Astrocyte (in vitro differentiated cells and primary cell): ENCODE measurements around the gene FAM185A.

Source experiments
- CTCF ChIP-seq: IDR thresholded peaks from 2 replicates; pipeline ENCODE4 v1.5.1; 2011; ENCODE audit warnings: low read depth, mild to moderate bottlenecking, inconsistent platforms, low read length, moderate library complexity; ENCODE audit not compliant: insufficient read depth
- EZH2 ChIP-seq: IDR thresholded peaks from 2 replicates; pipeline ENCODE4 v1.6.1; 2012; ENCODE audit warnings: mild to moderate bottlenecking, low read length, inconsistent platforms; ENCODE audit not compliant: insufficient read depth

- TF ChIP-seq CTCF (no peak), EZH2 (no peak)
These were observed 64.6 kb downstream of the FAM185A start for GRCh38 chr7:102813191-102814024.
